ENCODE data around the gene TIGD4.

- TF ChIP-seq, protein P1, sequence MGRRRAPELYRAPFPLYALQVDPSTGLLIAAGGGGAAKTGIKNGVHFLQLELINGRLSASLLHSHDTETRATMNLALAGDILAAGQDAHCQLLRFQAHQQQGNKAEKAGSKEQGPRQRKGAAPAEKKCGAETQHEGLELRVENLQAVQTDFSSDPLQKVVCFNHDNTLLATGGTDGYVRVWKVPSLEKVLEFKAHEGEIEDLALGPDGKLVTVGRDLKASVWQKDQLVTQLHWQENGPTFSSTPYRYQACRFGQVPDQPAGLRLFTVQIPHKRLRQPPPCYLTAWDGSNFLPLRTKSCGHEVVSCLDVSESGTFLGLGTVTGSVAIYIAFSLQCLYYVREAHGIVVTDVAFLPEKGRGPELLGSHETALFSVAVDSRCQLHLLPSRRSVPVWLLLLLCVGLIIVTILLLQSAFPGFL (CRISPR knock-in tag; IDR thresholded peaks at IDR 0.05; ENCODE audit: borderline replicate concordance), result no peak
- TF ChIP-seq ZNF512 (CRISPR knock-in tag; IDR thresholded peaks at IDR 0.05; ENCODE audit: borderline replicate concordance) (no peak), FOXP1 (CRISPR knock-in tag; IDR thresholded peaks at IDR 0.05; ENCODE audit: borderline replicate concordance) (peak; percentile 19; the same call in 1 of the 2 replicates)
Observed at GRCh38 chr4:152779513-152780266, at the start of gene TIGD4, which contains the start of gene ARFIP1.
